Endodermal cell (in vitro differentiated cells): Measurements from ENCODE around the gene KCNG4. TPM values are rescaled to one million over a fixed set of nuclear protein-coding genes. Genes with fewer than 3 reads are reported as not detected.

Experiments used
- DNase-seq: peaks from one replicate; pipeline ENCODE4 v3.0.0-alpha.2; 2017
- H3K27ac ChIP-seq: 2 replicates; pipeline ENCODE4 v1.5.1; 2013; ENCODE audit warnings: mild to moderate bottlenecking, low read depth, low read length, moderate library complexity
- H3K27me3 ChIP-seq: 2 replicates; pipeline ENCODE4 v1.6.1; 2013; ENCODE audit warnings: mild to moderate bottlenecking, low read length, moderate library complexity; ENCODE audit not compliant: insufficient read depth, control insufficient read depth, poor library complexity, severe bottlenecking
- H3K36me3 ChIP-seq: 2 replicates; pipeline ENCODE4 v1.7.0; 2013; ENCODE audit warnings: mild to moderate bottlenecking, low read length, moderate library complexity; ENCODE audit not compliant: control insufficient read depth, insufficient read depth
- H3K4me1 ChIP-seq: one replicate; pipeline ENCODE4 v1.7.0; 2013; ENCODE audit warnings: low read length; ENCODE audit not compliant: control insufficient read depth, insufficient read depth
- H3K4me3 ChIP-seq: 2 replicates; pipeline ENCODE4 v1.5.1; 2013; ENCODE audit warnings: mild to moderate bottlenecking, low read length, moderate library complexity
- H3K9ac ChIP-seq: 2 replicates; pipeline ENCODE4 v1.6.1; 2013; ENCODE audit warnings: mild to moderate bottlenecking, low read length, moderate library complexity; ENCODE audit not compliant: poor library complexity, severe bottlenecking; ENCODE audit errors: extremely low read depth
- H3K9me3 ChIP-seq: 2 replicates; pipeline ENCODE4 v1.6.1; 2013; ENCODE audit warnings: mild to moderate bottlenecking, low read length, moderate library complexity; ENCODE audit not compliant: control insufficient read depth
- H3K27ac Mint-ChIP-seq: 2 replicates; pipeline ENCODE4 v1.8.0; 2020; ENCODE audit warnings: mixed read lengths
- H3K27me3 Mint-ChIP-seq: 2 replicates; pipeline ENCODE4 v1.8.0; 2021; ENCODE audit warnings: mild to moderate bottlenecking, mixed read lengths; ENCODE audit not compliant: insufficient read depth
- H3K36me3 Mint-ChIP-seq: 2 replicates; pipeline ENCODE4 v1.8.0; 2020; ENCODE audit warnings: low read depth, mixed read lengths
- H3K4me1 Mint-ChIP-seq: 2 replicates; pipeline ENCODE4 v1.8.0; 2020; ENCODE audit warnings: mixed read lengths
- H3K4me3 Mint-ChIP-seq: 2 replicates; pipeline ENCODE4 v1.8.0; 2020; ENCODE audit warnings: mild to moderate bottlenecking, moderate library complexity, mixed read lengths
- H3K9me3 Mint-ChIP-seq: 2 replicates; pipeline ENCODE4 v1.8.0; 2020; ENCODE audit warnings: mild to moderate bottlenecking, mixed read lengths
- CTCF ChIP-seq: fragments of 200-600 bp; sonication (generic); conservative IDR thresholded peaks from 2 replicates; pipeline ENCODE4 v1.5.0; 2021; ENCODE audit warnings: antibody characterized with exemption, mild to moderate bottlenecking
- WGBS, 2 experiments: methylation state at CpG; one replicate each; pipeline versions ENCODE4 v1.1.5 to v1.1.7; 2013; ENCODE audit warnings: missing lambda C conversion rate in 2 of 2, mixed read lengths in 1 of 2; ENCODE audit not compliant: insufficient coverage in 1 of 2, insufficient read length in 1 of 2; 5-methylcytosine and 5-hydroxymethylcytosine counted together
- total RNA-seq, 2 donors: library from RNA; stranded (reverse); fragmentation: NEBNext Ultra II Directional in 1 of 2; extraction: Animal tissue kit (Norgen Biotek cat#: 25700) in 1 of 2; gene quantifications; 2 replicates in 1 of 2; 3 replicates in 1 of 2; pipeline ENCODE4 v1.2.1, GENCODE V29; 2021

Gene KCNG4
- total RNA-seq, 2 donors from 2014 or later: not detected

GRCh38 chr16:84212154-84212553 is 27.7 kb downstream of the KCNG4 start:
- no peak overlapping the region for H3K27ac ChIP-seq
- no peak for DNase-seq
- no peaks in the 10 kb centered on the region for H3K9me3 Mint-ChIP-seq
- no peaks in the 10 kb centered on the region for H3K27me3 Mint-ChIP-seq
- WGBS, 2 experiments: 94 to 100% methylated on average over 1 to 3 of the region's 4 CpGs
- H3K27ac Mint-ChIP-seq: no peak overlapping the region
- H3K36me3 Mint-ChIP-seq: no peaks in the 10 kb centered on the region
- H3K36me3 ChIP-seq: no peaks in the 10 kb centered on the region
- peaks cover 12% of the 10 kb centered on the region for H3K4me1 Mint-ChIP-seq
- H3K9me3 ChIP-seq: no peaks in the 10 kb centered on the region
- H3K4me1 ChIP-seq: peaks cover 15% of the 10 kb centered on the region
- H3K27me3 ChIP-seq: no peaks in the 10 kb centered on the region
- H3K4me3 Mint-ChIP-seq: no peak overlapping the region
- H3K9ac ChIP-seq: no peak overlapping the region
- TF ChIP-seq CTCF: no peak
- H3K4me3 ChIP-seq: no peak overlapping the region

- H3K27ac Mint-ChIP-seq: no peak overlapping the region
- peaks cover 22% of the 10 kb centered on the region for H3K4me1 ChIP-seq
- H3K27me3 ChIP-seq: no peaks in the 10 kb centered on the region
- no peak overlapping the region for H3K4me3 Mint-ChIP-seq
- H3K36me3 Mint-ChIP-seq: no peaks in the 10 kb centered on the region
- H3K4me1 Mint-ChIP-seq: peaks cover 19% of the 10 kb centered on the region
- TF ChIP-seq CTCF: peak; percentile 38
- no peaks in the 10 kb centered on the region for H3K27me3 Mint-ChIP-seq
- WGBS, 2 experiments: 71 to 82% methylated on average over 2 of the region's 2 CpGs
- no peak overlapping the region for H3K9ac ChIP-seq
- H3K9me3 ChIP-seq: no peaks in the 10 kb centered on the region
- no peaks in the 10 kb centered on the region for H3K36me3 ChIP-seq
- DNase-seq: no peak
- H3K4me3 ChIP-seq: no peak overlapping the region
- no peaks in the 10 kb centered on the region for H3K9me3 Mint-ChIP-seq
- no peak overlapping the region for H3K27ac ChIP-seq
These were observed 29.8 kb downstream of the KCNG4 start for GRCh38 chr16:84209989-84210388.

- Mint-ChIP-seq H3K4me1 (peaks cover 19% of the 10 kb centered on the region), H3K27me3 (no peaks in the 10 kb centered on the region), H3K9me3 (peaks cover 4% of the 10 kb centered on the region), H3K36me3 (no peaks in the 10 kb centered on the region), H3K4me3 (no peak overlapping the region), H3K27ac (peak overlapping the region; percentile 64)
- no peak overlapping the region for H3K9ac ChIP-seq
- no peaks in the 10 kb centered on the region for H3K27me3 ChIP-seq
- no peaks in the 10 kb centered on the region for H3K36me3 ChIP-seq
- TF ChIP-seq CTCF: peak; percentile 12
- no peak overlapping the region for H3K27ac ChIP-seq
- no peaks in the 10 kb centered on the region for H3K9me3 ChIP-seq
- 66 to 81% methylated on average over 8 of the region's 8 CpGs for WGBS, 2 experiments
- DNase-seq: peak; percentile 63
- peaks cover 22% of the 10 kb centered on the region for H3K4me1 ChIP-seq
- no peak overlapping the region for H3K4me3 ChIP-seq
These were observed 31.9 kb downstream of the KCNG4 start for GRCh38 chr16:84207879-84208278.
